Central memory CD4-positive, alpha-beta T cell (primary cell): ENCODE data around the gene CPXM2.

Experiments
- DNase-seq: peaks from one replicate; pipeline ENCODE4 v3.0.0; 2022
- total RNA-seq, 3 experiments: gene quantifications; one replicate each; lab custom pipeline; 2026; lab: John Stamatoyannopoulos, UW

CPXM2 gene
- 0 reads per million in 3 experiments for total RNA-seq

GRCh38 chr10:123891144-123892071 is at the start of gene CPXM2:
CPXM2 (minus strand) TSS chr10:123891807; CDS start chr10:123891659, 148 bp downstream.
- no peak for DNase-seq

- DNase-seq, result no peak
These were observed 48.0 kb upstream of the CPXM2 start for GRCh38 chr10:123939591-123939990.

- DNase-seq, result no peak
These were observed 47.3 kb upstream of the CPXM2 start for GRCh38 chr10:123938890-123939289.

- no peak for DNase-seq
These were observed 44.8 kb upstream of the CPXM2 start for GRCh38 chr10:123936426-123936825.

- no peak for DNase-seq
These were observed 44.1 kb upstream of the CPXM2 start for GRCh38 chr10:123935680-123936079.

GRCh38 chr10:123934846-123935245 is 43.2 kb upstream of the CPXM2 start:
- DNase-seq, result no peak

GRCh38 chr10:123930340-123931001 is 38.9 kb upstream of the CPXM2 start:
- no peak for DNase-seq

GRCh38 chr10:123929791-123930190 is 38.2 kb upstream of the CPXM2 start:
- no peak for DNase-seq

- no peak for DNase-seq
These were observed 36.8 kb upstream of the CPXM2 start for GRCh38 chr10:123928427-123928826.

- DNase-seq, result no peak
These were observed 35.0 kb upstream of the CPXM2 start for GRCh38 chr10:123926401-123927264.

GRCh38 chr10:123922126-123922525 is 30.5 kb upstream of the CPXM2 start:
- no peak for DNase-seq

- DNase-seq, result no peak
These were observed 25.2 kb upstream of the CPXM2 start for GRCh38 chr10:123916775-123917174.

- no peak for DNase-seq
These were observed 22.2 kb upstream of the CPXM2 start for GRCh38 chr10:123913688-123914268.

- no peak for DNase-seq
These were observed 21.3 kb upstream of the CPXM2 start for GRCh38 chr10:123912871-123913270.

- DNase-seq, result no peak
These were observed 20.9 kb upstream of the CPXM2 start for GRCh38 chr10:123912466-123912865.

- DNase-seq, result no peak
These were observed 20.3 kb upstream of the CPXM2 start for GRCh38 chr10:123911866-123912265.

- no peak for DNase-seq
These were observed 18.3 kb upstream of the CPXM2 start for GRCh38 chr10:123909866-123910265.

GRCh38 chr10:123909426-123909825 is 17.8 kb upstream of the CPXM2 start:
- DNase-seq, result no peak

GRCh38 chr10:123908379-123908778 is 16.8 kb upstream of the CPXM2 start:
- no peak for DNase-seq

- DNase-seq, result no peak
These were observed 15.5 kb upstream of the CPXM2 start for GRCh38 chr10:123906884-123907652.

- no peak for DNase-seq
These were observed 14.7 kb upstream of the CPXM2 start for GRCh38 chr10:123906296-123906695.
